NCI-H510A treated with DMSO at 0.1 percent for 48 hours (cell line): ENCODE measurements around the gene MUC21.
"Not testable (repeated sequence)": the region's sequence is repeated elsewhere in the genome, so short reads cannot be mapped to it uniquely, and the experiment has no call there.

Experiments
- DNase-seq: peaks from one replicate; lab custom pipeline; 2025; lab: John Stamatoyannopoulos, UW

Gene MUC21

DNA sequence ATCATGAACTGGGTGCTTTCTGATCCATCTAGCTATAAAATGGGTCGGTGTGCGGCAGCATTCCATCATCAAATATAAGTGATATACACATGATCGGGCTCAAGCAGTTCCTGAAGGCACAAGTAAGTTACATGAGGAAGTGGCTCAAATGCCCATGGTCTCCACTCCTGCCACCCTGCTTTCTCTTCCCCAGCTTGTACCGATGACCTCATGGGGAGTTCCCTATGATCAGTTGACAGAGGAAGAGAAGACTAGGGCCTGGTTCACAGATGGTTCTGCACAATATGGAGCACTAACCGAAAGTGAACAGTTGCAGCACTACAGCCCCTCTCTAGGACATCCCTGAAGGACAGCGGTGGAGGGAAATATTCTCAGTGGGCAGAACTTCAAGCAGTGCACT lies 14.3 kb upstream of the MUC21 start:
- DNase-seq = not testable (repeated sequence)

DNA sequence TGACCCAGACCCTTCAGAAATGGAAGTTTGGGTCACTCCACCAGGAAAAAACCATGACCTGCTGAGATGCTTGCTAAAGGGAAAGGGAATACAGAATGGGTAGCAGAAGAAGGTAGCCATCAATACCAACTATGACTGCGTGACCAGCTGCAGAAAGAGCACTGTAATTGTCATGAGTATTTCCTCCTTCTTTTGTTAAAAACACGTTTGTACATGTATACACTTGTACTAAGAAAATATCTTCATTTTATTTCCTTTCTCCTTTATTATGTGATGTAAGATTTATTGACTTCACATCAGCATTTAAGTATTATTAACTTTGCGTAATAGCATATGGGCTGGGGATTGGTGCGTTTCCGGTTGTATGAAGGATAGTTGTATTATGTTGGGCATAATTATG lies 12.6 kb upstream of the MUC21 start:
- no peak for DNase-seq

DNA sequence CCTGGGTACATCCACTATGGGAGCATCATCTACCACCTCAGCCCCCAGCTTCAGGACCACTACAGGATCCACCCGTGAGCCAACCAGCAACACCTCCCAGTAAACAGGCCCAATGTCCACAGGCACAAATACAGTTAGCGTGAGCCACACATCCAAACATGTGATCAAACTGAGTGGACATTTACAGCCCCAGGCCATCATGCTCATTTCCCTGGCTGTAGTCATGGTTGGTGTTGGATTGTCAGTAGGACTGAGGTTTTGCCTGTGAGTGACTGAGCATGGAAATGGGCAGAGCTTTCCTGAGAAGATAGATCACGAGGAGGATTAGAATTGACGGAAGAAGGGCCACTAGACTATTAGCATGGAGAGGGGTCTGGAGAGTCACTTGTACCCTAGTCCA lies 10.7 kb upstream of the MUC21 start:
- DNase-seq = no peak

DNA sequence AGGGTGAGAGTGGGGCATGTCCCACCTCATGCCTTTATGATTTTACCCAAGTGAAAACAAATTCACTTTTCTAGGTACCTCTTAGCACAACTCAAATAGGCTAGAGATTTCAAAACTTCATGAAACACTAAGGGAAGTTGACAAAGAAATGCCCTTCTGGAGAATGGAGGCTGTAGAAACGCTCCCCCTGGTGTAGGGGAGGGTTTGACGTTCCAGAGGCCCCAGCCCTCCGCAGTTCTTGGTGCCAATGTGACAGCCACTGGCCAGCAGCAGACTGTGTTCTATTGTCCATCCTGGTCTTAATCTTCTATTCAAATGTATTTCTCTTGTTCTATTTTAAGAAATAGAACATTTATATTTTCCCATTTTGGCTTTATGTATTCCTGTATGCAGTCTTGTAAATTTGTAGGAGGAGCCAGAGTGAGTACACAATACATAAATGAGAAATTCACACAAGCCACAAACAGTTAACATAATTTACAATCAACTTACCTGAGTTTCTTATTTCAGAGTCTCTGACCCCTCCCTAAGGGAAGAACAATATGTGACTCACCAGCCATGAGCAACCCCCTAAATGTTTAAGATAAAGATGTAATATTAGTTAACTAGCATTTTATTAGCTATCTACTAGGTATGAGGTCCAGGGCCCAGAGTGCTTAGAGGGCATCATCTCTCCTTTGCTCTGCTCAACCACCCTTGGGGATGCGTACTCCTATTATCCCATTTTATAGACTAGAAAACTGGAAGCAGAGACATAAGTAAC lies 8.8 kb upstream of the MUC21 start:
- no peak for DNase-seq

DNA sequence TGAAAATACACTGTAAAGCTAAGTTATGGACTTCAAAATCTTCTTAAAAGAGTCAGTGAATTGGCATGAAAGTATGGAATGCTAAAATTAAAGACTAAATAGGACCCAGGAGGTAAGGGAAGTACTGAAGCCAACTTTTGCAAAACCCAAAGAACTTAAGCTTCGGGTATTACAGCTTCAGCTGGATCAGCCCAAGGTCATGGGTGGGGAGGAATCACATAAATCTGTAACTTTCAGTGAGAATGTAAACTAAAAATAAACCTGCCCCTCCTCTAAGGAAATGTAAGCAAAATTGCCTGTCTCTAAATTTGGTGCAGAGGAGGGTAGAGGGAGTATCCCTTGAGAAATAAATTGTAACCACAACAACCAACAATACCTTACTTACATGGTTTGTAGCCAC lies 4.4 kb upstream of the MUC21 start:
- no peak for DNase-seq

DNA sequence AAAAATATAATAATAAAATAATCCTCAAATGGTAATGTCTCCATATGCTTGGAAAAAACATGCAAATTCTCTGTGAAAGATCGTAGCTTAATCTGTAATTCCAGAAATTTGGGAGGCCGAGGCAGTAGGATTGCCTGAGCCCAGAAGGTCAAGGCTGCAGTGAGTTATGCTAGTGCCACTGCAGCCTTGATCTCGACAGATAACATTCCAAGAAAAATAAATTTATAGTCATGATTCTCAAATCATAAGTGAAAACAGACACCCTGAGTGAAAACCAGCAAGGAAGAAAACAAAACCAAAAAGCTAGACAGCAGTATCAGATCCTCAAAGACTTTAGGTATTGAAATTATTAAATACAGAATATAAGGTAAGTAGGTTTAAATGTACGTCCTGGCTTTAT lies 3.8 kb upstream of the MUC21 start:
- DNase-seq = no peak

DNA sequence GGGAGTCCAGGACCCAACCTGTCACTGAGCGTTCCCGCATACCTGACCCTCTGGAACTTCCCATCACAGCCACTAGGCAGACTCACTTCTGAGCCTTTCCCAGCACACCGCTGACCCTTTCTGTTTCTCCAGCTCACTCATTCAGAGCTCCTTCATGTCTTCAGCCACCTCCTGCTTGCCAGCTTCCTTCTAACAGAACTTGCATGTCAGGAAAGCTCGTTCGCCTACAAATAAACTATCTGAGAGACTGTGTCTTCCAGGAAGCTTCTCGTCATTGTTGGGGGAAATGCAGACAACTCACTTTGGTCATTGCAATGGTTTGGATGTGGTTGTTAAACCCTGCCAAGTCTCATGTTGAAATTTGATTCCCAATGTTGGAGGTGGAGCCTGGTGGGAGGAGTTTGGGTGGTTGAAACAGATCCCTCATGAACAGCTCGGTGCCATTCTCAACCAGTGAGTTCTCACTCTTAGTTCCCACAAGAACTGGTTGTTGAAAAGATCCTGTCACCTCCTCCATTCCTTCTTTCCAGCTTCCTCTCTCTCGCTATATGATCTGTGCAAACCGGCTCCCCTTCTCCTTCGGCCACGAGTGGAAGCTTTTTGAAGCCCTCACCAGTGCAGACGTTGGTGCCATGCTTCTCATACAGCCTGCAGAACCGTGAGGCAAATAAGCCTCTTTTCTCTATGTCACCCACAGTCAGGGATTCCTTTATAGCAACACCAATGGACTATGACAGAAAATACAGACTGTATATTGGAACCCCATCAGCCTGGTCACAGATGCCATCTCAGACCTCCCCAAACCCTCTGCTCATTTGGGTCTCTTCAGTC lies 1.4 kb upstream of the MUC21 start:
- no peak for DNase-seq

DNA sequence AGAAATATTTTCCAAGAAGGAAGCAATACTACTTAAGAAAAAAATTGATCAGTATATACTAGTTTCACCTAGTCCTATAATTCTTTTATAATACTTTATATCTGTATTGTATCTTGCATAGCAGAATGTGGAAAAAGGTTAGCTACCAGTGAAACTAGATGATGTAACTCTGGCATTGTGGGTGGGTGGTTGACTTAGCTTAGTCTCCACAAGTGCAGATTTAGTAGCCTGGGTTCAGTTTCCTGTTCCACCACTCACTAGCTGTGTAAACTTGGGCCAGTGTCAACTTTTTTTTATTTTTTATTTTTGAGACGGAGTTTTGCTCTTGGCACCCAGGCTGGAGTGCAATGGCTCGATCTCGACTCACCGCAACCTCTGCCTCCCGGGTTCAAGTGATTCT lies 2.0 kb downstream of the MUC21 start:
- DNase-seq = no peak

DNA sequence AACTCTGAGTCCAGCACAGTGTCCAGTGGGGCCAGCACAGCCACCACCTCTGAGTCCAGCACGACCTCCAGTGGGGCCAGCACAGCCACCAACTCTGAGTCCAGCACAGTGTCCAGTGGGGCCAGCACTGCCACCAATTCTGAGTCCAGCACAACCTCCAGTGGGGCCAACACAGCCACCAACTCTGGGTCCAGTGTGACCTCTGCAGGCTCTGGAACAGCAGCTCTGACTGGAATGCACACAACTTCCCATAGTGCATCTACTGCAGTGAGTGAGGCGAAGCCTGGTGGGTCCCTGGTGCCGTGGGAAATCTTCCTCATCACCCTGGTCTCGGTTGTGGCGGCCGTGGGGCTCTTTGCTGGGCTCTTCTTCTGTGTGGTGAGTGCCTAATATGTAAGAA lies 3.8 kb downstream of the MUC21 start:
- no peak for DNase-seq

DNA sequence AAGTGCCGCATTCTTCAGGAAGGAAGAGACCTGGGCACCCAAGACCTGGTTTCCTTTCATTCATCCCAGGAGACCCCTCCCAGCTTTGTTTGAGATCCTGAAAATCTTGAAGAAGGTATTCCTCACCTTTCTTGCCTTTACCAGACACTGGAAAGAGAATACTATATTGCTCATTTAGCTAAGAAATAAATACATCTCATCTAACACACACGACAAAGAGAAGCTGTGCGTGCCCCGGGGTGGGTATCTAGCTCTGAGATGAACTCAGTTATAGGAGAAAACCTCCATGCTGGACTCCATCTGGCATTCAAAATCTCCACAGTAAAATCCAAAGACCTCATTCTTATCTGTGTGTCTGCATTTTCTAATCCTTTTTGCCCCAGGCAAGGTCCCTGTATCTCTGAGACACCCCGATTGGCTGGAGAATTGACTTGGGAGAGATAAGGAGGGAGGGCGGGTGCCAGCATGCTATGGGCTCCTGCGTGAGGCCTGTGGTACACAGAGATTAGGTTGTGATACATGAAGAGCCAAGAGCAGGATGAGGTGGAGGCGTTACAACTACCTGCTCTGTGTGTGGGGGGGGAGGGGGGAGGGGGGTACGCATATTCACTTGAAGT lies 4.8 kb downstream of the MUC21 start:
- no peak for DNase-seq

DNA sequence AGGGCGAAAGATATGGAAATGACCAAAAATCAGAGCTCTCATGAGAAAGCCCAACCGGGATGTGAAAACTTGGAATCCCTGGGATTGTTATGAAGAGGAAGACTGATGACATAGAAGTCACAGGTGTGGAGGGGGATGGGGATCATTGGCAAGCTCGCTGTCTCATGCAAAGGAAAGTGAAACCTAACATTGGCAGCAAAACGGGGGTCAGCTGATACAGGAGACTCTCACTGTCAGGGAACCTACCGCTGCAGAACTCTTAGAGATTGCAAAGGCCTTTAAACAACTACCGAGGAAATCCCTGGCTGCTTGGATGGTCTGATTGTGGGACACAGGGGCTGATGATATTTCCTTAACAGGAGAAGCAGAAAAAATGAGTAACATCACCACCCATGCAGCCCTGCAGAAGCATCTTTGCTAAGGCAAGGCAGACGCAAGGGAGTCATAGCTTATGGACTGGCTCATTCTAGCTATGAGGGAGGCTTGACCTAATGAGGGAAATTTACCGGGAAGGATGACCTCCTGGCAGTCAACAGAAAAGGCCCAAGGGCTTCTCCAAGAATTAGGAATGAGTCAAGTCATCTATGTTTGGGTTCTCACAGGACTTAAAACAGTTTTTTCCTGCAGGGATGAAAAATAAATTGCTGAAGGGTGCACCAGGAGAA lies 7.0 kb downstream of the MUC21 start:
- no peak for DNase-seq

DNA sequence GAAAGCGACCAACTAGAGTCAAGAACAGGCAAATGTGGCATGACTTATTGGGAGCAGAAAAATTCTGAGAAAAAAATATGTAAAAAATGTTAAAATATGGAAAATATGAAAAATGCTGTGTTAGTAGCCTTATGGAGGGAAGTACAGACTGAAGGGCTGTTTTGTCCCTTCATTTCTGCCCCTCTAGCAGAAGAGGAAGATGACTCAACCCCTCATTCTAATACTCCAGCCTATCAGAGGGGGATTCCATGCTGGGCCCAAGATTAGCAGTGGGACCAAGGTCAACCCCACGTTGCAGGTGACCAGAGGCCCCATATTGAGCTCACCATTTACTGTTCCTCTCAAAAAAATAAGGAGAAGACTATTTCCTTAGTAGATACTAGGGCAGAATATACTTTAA lies 8.4 kb downstream of the MUC21 start:
- DNase-seq = no peak

DNA sequence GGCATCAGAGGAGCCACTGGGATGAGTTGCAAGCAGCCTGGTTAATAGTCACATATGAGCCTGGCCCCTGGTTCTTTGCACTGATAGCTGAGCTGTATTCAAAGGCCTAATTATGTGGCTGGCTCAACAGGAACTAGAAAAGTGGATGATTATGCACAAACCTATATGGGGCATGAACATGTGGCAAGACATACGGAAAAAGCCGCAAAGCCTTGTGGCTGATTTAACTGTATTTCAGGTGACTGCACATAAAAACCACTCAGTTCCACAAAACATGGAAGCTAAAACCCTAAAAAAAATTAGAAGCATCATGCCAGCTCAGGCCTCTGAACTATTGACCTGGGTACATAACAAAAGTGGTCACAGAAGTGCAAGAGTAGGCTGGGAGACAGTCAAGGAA lies 13.8 kb downstream of the MUC21 start:
- DNase-seq = no peak

DNA sequence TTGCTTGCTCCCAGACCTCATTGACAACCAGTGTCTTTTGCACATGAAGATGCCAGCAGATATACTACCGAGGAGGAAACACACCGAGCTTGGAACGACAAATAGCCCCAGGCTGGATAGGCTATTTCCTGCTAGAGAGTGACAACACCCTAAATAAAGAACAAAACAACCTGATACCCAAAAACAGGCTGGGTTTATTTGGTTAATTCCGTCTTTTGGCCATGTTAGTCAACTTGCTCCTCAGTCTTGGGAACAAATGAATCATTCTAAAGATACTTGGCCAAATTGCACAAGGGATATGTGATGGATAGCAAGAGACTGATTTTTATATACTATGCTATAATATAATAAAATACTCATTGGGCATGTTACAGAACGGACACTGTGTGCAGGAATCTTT lies 15.3 kb downstream of the MUC21 start:
- DNase-seq = no peak

DNA sequence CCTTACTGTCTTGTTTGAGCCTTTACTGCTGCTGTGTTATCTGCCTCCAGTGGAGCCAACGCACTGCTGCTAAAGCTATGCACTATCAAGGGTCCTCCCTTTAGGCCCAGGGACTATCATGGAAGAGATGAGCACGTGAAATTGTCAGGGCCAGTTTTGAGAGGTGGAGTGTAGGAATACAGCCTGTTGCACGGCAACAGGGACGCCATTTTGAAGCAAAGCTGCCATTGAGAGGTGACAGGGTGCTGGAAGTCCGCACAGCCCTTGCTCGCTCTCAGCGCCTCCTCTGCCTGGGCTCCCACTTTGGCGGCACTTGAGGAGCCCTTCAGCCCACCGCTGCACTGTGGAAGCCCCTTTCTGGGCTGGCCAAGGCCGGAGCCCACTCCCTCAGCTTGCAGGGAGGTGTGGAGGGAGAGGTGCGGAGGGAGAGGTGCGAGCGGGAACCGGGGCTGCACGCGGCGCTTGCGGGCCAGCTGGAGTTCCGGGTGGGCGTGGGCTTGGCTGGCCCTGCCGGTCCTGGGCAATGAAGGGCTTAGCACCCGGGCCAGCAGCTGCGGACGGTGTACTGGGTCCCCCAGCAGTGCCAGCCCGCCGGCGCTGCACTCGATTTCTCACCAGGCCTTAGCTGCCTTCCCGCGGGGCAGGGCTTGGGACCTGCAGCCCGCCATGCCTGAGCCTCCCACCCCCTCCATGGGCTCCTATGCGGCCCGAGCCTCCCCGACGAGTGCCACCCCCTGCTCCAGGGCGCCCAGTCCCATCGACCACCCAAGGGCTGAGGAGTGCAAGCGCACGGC lies 16.7 kb downstream of the MUC21 start:
- not testable (repeated sequence) for DNase-seq

DNA sequence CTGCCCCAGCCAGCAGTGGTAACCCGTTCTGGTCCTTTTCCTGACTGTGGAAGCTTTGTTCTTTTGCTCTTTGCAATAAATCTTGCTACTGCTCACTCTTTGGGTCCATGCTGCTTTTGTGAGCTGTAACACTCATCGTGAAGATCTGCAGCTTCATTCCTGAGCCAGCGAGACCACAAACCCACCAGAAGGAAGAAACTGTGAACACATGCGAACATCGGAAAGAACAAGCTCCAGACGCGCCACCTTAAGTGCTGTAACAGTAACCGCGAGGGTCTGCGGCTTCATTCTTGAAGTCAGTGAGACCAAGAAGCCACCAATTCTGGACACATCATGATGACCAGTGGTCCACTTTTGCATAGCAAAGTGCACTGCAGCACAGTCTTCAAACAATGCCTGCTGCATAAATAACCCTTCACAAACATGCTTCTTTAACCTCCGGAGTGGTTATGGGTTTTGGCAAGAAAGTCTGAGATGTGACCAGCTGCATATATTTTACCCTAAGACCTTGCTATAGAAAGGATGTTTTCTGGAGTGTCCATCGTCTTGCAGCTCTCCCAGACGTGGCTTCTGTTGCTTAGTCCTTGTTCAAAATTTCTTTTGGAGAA lies 17.9 kb downstream of the MUC21 start:
- no peak for DNase-seq

DNA sequence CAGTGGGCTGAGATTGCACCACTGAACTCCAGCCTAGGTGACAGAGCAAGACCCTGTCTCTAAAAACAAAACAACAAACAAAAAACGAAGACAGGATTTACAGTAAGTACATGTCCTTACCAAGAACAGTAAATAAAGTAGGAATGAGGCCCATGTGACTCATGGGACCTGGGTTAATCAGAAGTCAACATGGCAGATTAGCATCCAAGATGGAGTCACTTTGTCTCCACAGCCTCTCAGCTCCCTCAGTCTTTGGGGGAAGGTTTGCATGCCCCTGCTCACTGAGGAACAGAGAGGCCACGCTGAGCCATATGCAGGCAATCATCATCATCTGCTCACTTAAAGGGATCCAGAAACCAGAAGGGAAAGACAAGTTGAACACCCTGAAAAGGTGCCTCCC lies 19.0 kb downstream of the MUC21 start:
- DNase-seq = no peak

DNA sequence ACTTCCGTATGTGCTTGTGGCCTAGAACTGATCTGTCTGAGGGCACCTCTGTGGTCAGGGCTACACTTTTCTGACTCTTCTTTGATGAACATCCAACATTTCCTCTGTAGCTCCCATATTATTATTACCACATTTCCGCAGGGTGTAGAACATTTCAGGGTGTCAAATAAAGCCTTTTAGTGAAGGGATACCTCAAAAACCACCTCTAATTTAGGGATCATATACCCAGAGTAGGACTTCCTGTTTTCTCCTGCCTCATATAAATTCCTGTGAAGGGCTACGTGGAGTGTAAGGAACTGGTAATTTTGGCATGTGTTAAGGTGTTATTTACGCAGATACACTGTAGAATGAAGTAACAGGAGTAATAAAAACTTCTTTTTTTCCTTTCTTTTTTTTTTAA lies 21.3 kb downstream of the MUC21 start:
- DNase-seq = no peak

DNA sequence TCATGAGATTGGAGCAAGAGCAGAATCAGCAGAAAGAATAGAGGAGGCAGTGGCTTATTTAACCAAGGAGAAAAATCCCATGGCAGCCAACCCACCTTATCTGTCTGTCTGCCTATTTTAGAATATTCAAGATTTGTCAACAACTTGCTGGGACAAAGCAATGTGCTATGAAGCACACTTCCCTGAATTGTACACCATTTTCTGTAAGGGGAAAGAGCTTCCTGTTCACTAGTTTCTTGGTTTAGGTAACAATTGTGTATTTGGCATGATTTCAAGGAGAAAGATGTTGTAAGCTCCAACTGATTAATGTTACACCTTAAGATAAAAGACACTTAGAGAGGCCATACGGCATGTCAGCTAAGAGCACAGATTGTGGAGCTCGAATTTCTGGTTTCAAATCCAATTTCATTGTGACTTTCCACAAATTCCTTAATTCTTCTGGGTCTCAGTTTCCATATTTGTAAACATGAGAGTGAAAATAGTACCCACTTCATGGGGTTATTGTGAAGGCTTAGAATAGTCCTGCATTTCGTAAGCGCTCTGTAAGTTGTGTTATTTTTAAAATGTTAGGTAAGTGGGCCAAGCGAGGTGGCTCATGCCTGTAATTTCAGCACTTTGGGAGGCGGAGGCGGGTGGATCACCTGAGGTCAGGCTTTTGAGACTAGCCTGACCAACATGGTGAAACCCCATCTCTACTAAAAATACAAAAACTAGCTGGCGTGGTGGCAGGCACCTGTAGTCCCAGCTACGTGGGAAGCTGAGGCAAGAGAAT lies 21.9 kb downstream of the MUC21 start:
- DNase-seq = no peak

DNA sequence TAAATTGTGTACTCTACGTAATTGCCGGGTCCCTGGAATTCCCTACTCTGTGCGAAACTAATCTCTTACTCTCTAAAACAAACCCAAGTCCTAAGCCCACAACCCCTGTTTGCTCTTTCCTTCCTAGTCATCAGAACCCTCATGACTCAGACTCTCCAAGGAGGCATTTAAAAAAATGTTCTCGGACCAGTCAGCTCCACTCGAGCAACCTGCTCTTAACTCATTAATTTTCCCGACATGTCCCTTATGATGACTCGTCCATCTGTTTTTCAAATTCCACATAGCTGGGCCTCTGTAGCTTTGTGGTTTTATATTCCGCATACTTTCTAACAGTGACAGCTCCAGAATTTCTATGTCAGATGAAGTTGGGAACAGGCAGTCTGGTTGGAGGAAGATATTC lies 24.2 kb downstream of the MUC21 start:
- no peak for DNase-seq

DNA sequence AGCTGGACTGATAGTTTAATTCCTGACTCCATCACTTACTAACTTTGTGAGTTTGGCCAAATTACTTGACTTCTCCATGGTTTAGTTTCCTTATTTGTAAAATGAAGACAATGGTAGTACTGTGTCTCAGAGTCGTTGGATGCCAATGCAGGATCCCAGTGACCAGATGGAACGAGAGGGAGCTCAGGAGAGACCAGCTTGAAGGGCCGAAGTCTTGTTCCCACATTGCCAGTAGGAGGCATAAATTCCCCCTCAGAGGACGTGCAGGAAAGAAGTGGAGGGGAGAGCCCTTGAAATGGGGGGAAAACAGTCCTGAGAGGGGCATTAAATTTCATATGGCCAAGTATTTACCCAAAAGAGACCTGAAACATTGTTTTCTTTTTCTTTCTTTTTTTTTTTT lies 24.6 kb downstream of the MUC21 start:
- no peak for DNase-seq
